ACC112 (cell line): ENCODE data around the gene RPTOR.

Source experiments
- H2AFZ ChIP-seq: fragments of 200-600 bp; sonication (generic); one replicate; pipeline ENCODE4 v1.6.0; 2017; ENCODE audit warnings: antibody characterized with exemption, low read length; ENCODE audit not compliant: unreplicated experiment
- H3K27ac ChIP-seq: fragments of 200-600 bp; sonication (generic); 2 replicates; pipeline ENCODE4 v1.5.1; 2014; ENCODE audit warnings: low read depth, mild to moderate bottlenecking, antibody characterized with exemption, low read length, moderate library complexity
- H3K27me3 ChIP-seq: fragments of 200-600 bp; sonication (generic); 2 replicates; pipeline ENCODE4 v1.6.1; 2014; ENCODE audit warnings: mild to moderate bottlenecking, antibody characterized with exemption, low read length, moderate library complexity, mixed read lengths; ENCODE audit not compliant: insufficient read depth
- H3K36me3 ChIP-seq: fragments of 200-600 bp; sonication (generic); 2 replicates; pipeline ENCODE4 v1.6.1; 2016; ENCODE audit warnings: mild to moderate bottlenecking, antibody characterized with exemption, low read length, moderate library complexity, mixed read lengths; ENCODE audit not compliant: insufficient read depth
- H3K4me1 ChIP-seq: fragments of 200-600 bp; sonication (generic); one replicate; pipeline ENCODE4 v1.6.1; 2016; ENCODE audit warnings: low read length, mixed read lengths; ENCODE audit not compliant: insufficient read depth, unreplicated experiment, control insufficient read depth
- H3K4me3 ChIP-seq: fragments of 200-600 bp; sonication (generic); 2 replicates; pipeline ENCODE4 v1.5.1; 2014; ENCODE audit warnings: mild to moderate bottlenecking, low read depth, low read length
- H3K79me2 ChIP-seq: fragments of 200-600 bp; sonication (generic); one replicate; pipeline ENCODE4 v1.6.0; 2016; ENCODE audit warnings: low read length; ENCODE audit not compliant: control insufficient read depth, unreplicated experiment, insufficient read depth

The RPTOR gene

GRCh38 chr17:80851277-80851925 is 306.8 kb downstream of the RPTOR start:
- H3K4me1 ChIP-seq: peaks cover 16% of the 10 kb centered on the region
- no peaks in the 10 kb centered on the region for H3K79me2 ChIP-seq
- H3K27ac ChIP-seq: no peak overlapping the region
- H3K36me3 ChIP-seq: peaks cover 4% of the 10 kb centered on the region; the same call in 1 of the 2 replicates
- no peaks in the 10 kb centered on the region for H3K27me3 ChIP-seq
- H3K4me3 ChIP-seq: no peak overlapping the region
- no peak overlapping the region for H2AFZ ChIP-seq

- no peak overlapping the region for H3K4me3 ChIP-seq
- H3K27ac ChIP-seq: no peak overlapping the region
- no peaks in the 10 kb centered on the region for H3K27me3 ChIP-seq
- no peaks in the 10 kb centered on the region for H3K36me3 ChIP-seq
- H2AFZ ChIP-seq: no peak overlapping the region
- no peaks in the 10 kb centered on the region for H3K79me2 ChIP-seq
- H3K4me1 ChIP-seq: peaks cover 27% of the 10 kb centered on the region
These were observed 307.9 kb downstream of the RPTOR start for GRCh38 chr17:80852476-80853015.

GRCh38 chr17:80853076-80853475 is 308.4 kb downstream of the RPTOR start:
- Histone ChIP-seq H2AFZ (no peak overlapping the region), H3K36me3 (no peaks in the 10 kb centered on the region), H3K27me3 (no peaks in the 10 kb centered on the region), H3K79me2 (no peaks in the 10 kb centered on the region), H3K4me3 (no peak overlapping the region), H3K4me1 (peaks cover 28% of the 10 kb centered on the region), H3K27ac (peak overlapping the region; percentile 36; the same call in 1 of the 2 replicates)

- H3K36me3 ChIP-seq: no peaks in the 10 kb centered on the region
- peaks cover 39% of the 10 kb centered on the region for H3K4me1 ChIP-seq
- H3K27me3 ChIP-seq: no peaks in the 10 kb centered on the region
- H3K4me3 ChIP-seq: no peak overlapping the region
- H3K79me2 ChIP-seq: no peaks in the 10 kb centered on the region
- no peak overlapping the region for H2AFZ ChIP-seq
- peak overlapping the region; percentile 97; the same call in 1 of the 2 replicates for H3K27ac ChIP-seq
These were observed 309.6 kb downstream of the RPTOR start for GRCh38 chr17:80854220-80854619.

GRCh38 chr17:80855196-80855947 is 310.7 kb downstream of the RPTOR start:
- H3K4me3 ChIP-seq: no peak overlapping the region
- H3K36me3 ChIP-seq: no peaks in the 10 kb centered on the region
- no peaks in the 10 kb centered on the region for H3K79me2 ChIP-seq
- no peak overlapping the region for H2AFZ ChIP-seq
- peak overlapping the region; percentile 97 for H3K27ac ChIP-seq
- peaks cover 46% of the 10 kb centered on the region for H3K4me1 ChIP-seq
- H3K27me3 ChIP-seq: no peaks in the 10 kb centered on the region

GRCh38 chr17:80855948-80856862 is 311.6 kb downstream of the RPTOR start:
- H3K27ac ChIP-seq: peak overlapping the region; percentile 97
- H3K36me3 ChIP-seq: no peaks in the 10 kb centered on the region
- H3K27me3 ChIP-seq: no peaks in the 10 kb centered on the region
- H3K4me3 ChIP-seq: peak overlapping the region; percentile 7; the same call in 1 of the 2 replicates
- peaks cover 46% of the 10 kb centered on the region for H3K4me1 ChIP-seq
- no peak overlapping the region for H2AFZ ChIP-seq
- H3K79me2 ChIP-seq: no peaks in the 10 kb centered on the region

- H3K79me2 ChIP-seq: no peaks in the 10 kb centered on the region
- H2AFZ ChIP-seq: no peak overlapping the region
- peaks cover 46% of the 10 kb centered on the region for H3K4me1 ChIP-seq
- H3K27me3 ChIP-seq: no peaks in the 10 kb centered on the region
- peak overlapping the region; percentile 97 for H3K27ac ChIP-seq
- no peak overlapping the region; the same call in 1 of the 2 replicates for H3K4me3 ChIP-seq
- H3K36me3 ChIP-seq: no peaks in the 10 kb centered on the region
These were observed 312.5 kb downstream of the RPTOR start for GRCh38 chr17:80856863-80857755.

GRCh38 chr17:80857756-80858171 is 313.1 kb downstream of the RPTOR start:
- Histone ChIP-seq H3K4me3 (no peak overlapping the region), H3K4me1 (peaks cover 46% of the 10 kb centered on the region), H3K36me3 (no peaks in the 10 kb centered on the region), H3K27ac (peak overlapping the region; percentile 97; the same call in 1 of the 2 replicates), H3K79me2 (no peaks in the 10 kb centered on the region), H2AFZ (no peak overlapping the region), H3K27me3 (no peaks in the 10 kb centered on the region)

- Histone ChIP-seq H2AFZ (no peak overlapping the region), H3K27ac (peak overlapping the region; percentile 97), H3K27me3 (no peaks in the 10 kb centered on the region), H3K79me2 (no peaks in the 10 kb centered on the region), H3K36me3 (no peaks in the 10 kb centered on the region), H3K4me1 (peaks cover 42% of the 10 kb centered on the region), H3K4me3 (peak overlapping the region; percentile 19; the same call in 1 of the 2 replicates)
These were observed 313.8 kb downstream of the RPTOR start for GRCh38 chr17:80858301-80859001.
